SU-DHL-6 (cell line): ENCODE measurements around the gene MPRIP.

Source experiments
- CTCF ChIP-seq: fragments of 200-600 bp; sonication (generic); IDR thresholded peaks from one replicate; pipeline ENCODE4 v1.5.1; 2017; ENCODE audit warnings: antibody characterized with exemption, mild to moderate bottlenecking, low read length, moderate library complexity; ENCODE audit not compliant: insufficient read depth, poor library complexity, severe bottlenecking
- EZH2phosphoT487 ChIP-seq: fragments of 200-600 bp; sonication (generic), shearing (Covaris generic); conservative IDR thresholded peaks from 2 replicates; pipeline ENCODE4 v1.6.1; 2018; ENCODE audit warnings: mild to moderate bottlenecking, antibody characterized with exemption, low read length, moderate library complexity, mixed read lengths

- TF ChIP-seq CTCF (no peak), EZH2phosphoT487 (no peak)
Observed at GRCh38 chr17:17236295-17237025, 194.2 kb downstream of the MPRIP start.
